ENCODE results near the gene DPEP2.
"Not testable (repeated sequence)": the region's sequence is repeated elsewhere in the genome, so short reads cannot be mapped to it uniquely, and the experiment has no call there.

DPEP2 gene

DNA sequence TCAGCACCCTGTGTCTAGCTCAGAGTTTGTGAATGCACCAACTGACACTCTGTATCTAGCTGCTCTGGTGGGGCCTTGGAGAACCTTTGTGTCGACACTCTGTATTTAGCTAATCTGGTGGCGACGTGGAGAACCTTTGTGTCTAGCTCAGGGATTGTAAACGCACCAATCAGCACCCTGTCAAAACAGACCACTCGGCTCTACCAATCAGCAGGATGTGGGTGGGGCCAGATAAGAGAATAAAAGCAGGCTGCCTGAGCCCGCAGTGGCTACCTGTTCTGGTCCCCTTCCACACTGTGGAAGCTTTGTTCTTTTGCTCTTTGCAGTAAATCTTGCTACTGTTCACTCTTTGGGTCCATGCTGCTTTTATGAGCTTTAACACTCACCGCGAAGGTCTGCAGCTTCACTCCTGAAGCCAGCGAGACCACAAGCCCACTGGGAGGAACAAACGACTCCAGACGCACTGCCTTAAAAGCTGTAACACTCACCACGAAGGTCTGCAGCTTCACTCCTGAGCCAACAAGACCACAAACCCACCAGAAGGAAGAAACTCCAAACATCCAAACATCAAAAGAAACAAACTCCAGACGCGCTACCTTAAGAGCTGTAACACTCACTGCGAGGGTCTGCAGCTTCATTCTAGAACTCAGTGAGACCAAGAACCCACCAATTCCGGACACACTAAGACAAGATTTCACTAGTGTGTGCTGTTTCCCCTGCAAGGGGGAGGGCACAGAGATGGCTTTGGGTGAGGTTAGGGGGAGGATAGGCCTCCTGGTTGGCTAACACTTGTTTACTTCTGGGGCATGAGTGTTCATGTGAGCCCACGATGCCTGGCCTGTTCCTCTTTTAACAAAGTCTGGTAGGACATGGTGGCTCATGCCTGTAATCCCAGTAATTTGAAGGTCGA, at the start of gene DPEP2:
TSS of gene DPEP2 (minus strand) at position 706 of the 910 bp plus-strand sequence. CDS start 6,272 bp downstream, outside the sequence.
- Mint-ChIP-seq H3K4me3 (peak within 1 kb of the TSS; percentile 87), H3K4me1 (ENCODE audit: low read depth) (peaks cover 37% of the 10 kb centered on the region), H3K27ac (peak within 1 kb of the TSS; percentile 85)
- H3K36me3 Mint-ChIP-seq (ENCODE audit: low read depth); H3K9me3 Mint-ChIP-seq; H3K27me3 Mint-ChIP-seq (ENCODE audit: low read depth): not testable (repeated sequence)
- peak; percentile 31 for DNase-seq (ENCODE audit: low spot score)

GRCh38 chr16:68047987-68048386, 48.7 kb upstream of the DPEP2 start:
- peak overlapping the region; percentile 50 for H3K27ac Mint-ChIP-seq
- H3K9me3 Mint-ChIP-seq: no peaks in the 10 kb centered on the region
- DNase-seq (ENCODE audit: low spot score): no peak
- peaks cover 5% of the 10 kb centered on the region for H3K4me1 Mint-ChIP-seq (ENCODE audit: low read depth)
- peaks cover 32% of the 10 kb centered on the region for H3K36me3 Mint-ChIP-seq (ENCODE audit: low read depth)
- no peaks in the 10 kb centered on the region for H3K27me3 Mint-ChIP-seq (ENCODE audit: low read depth)
- no peak overlapping the region for H3K4me3 Mint-ChIP-seq

- H3K27ac Mint-ChIP-seq: no peak overlapping the region
- no peak overlapping the region for H3K4me3 Mint-ChIP-seq
- no peaks in the 10 kb centered on the region for H3K27me3 Mint-ChIP-seq (ENCODE audit: low read depth)
- peaks cover 34% of the 10 kb centered on the region for H3K36me3 Mint-ChIP-seq (ENCODE audit: low read depth)
- no peak for DNase-seq (ENCODE audit: low spot score)
- peaks cover 5% of the 10 kb centered on the region for H3K4me1 Mint-ChIP-seq (ENCODE audit: low read depth)
- H3K9me3 Mint-ChIP-seq: no peaks in the 10 kb centered on the region
Observed at GRCh38 chr16:68046106-68046505, 46.8 kb upstream of the DPEP2 start.

DNA sequence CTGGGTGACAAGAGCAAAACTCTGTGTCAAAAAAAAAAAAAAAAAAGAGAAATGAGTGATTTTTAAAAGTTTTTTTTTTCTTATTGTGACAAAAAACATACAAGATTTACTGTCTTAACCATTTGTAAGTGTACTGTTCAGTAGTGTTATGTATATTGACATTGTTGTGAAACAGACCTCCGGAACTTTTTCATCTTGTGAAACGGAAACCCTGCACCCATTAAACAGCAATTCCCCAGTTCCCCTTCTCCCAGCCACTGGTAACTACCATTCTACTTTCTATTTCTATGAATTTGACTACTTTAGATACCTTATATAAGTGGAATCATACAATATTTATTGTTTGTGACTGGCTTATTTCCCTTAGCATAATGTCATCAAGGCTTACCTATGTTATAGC, 42.5 kb upstream of the DPEP2 start:
- Mint-ChIP-seq H3K27me3 (ENCODE audit: low read depth) (no peaks in the 10 kb centered on the region), H3K9me3 (no peaks in the 10 kb centered on the region), H3K4me3 (no peak overlapping the region), H3K27ac (no peak overlapping the region), H3K4me1 (ENCODE audit: low read depth) (peaks cover 12% of the 10 kb centered on the region), H3K36me3 (ENCODE audit: low read depth) (peaks cover 29% of the 10 kb centered on the region)
- DNase-seq (ENCODE audit: low spot score): no peak

DNA sequence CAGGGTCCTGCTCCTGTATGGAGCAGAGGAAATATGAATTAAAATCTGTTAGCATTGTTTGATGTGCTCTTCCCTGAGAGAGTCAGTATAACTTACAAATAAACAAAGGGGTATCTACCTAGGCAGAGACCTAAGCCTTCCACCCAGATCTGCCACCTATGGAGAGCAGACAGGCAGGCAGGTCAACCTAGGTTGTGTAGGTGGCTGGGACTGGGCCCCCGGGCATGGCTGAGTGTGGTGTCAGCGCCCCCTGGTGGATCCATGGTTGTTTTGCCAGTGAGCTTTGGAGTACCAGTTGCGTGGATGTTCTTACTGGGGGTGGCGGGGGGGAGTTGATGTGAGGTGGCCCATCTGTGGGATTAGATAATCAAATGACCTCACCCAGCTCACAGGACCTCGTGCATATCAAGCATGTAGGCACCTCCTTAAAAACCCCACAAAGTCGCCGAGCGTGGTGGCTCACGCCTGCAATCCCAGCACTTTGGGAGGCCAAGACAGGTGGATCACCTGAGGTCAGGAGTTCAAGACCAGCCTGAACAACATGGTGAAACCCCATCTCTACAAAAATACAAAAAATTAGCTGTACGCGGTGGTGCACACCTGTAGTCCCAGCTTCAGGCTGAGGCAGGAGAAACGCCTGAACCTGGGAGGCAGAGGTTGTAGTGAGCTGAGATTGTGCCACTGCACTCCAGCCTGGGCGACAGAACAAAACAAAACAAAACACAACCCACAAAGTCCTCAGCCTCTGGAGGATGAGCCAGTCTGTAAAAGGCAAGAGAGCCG, 41.4 kb upstream of the DPEP2 start:
- peaks cover 30% of the 10 kb centered on the region for H3K36me3 Mint-ChIP-seq (ENCODE audit: low read depth)
- H3K27me3 Mint-ChIP-seq (ENCODE audit: low read depth): no peaks in the 10 kb centered on the region
- H3K27ac Mint-ChIP-seq: peak overlapping the region; percentile 60
- no peaks in the 10 kb centered on the region for H3K9me3 Mint-ChIP-seq
- DNase-seq (ENCODE audit: low spot score): peak; percentile 81
- peaks cover 11% of the 10 kb centered on the region for H3K4me1 Mint-ChIP-seq (ENCODE audit: low read depth)
- H3K4me3 Mint-ChIP-seq: no peak overlapping the region

DNA sequence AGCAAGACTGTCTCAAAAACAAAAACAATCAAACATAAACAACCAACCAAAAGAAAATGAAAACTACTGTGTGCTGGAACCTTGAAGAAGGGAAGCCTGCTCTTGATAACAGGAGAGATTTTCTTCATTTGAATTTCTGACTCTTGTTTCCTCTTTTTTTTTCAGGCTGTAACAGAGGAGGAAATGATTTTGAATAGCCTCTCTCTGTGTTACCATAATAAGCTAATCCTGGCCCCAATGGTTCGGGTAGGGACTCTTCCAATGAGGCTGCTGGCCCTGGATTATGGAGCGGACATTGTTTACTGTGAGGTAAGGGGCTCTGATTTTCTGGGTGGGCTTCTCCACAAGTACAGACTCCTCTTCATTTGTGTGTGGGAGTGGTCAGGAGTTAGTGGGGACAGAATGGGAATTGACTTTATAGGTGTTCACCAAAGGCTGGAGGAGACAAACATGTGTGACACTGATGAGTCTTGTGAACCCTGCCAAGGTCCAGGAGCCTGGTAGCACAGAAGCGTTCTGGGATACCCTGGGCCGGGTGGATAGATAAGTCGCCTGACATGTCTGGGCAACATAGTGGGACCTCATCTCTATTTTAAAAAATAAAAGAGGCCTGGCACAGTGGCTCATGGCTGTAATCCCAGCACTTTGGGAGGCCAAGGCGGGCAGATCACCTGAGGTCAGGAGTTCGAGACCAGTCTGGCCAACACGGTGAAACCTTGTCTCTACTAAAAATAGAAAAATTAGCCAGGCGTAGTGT, 38.7 kb upstream of the DPEP2 start:
- H3K9me3 Mint-ChIP-seq: no peaks in the 10 kb centered on the region
- H3K4me1 Mint-ChIP-seq (ENCODE audit: low read depth): peaks cover 13% of the 10 kb centered on the region
- H3K4me3 Mint-ChIP-seq: no peak overlapping the region

DNA sequence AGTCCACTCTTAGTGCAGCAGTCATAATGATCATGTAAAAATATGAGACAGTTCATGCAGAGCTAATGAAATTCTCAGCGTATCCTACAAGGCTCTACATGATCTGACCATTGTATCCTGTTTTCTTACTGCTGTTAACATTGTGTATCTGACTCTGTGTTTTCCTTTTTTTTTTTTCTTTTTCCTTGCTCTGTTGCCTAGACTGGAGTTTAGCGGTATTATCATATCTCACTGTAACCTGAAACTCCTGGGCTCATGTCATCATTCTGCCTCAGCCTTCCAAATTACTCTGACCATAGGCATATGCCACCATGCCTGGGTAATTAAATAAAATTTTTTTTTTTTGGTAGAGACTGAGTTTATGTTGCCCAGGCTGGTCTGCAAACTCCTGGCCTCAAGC, 35.9 kb upstream of the DPEP2 start:
- DNase-seq (ENCODE audit: low spot score): no peak
- Mint-ChIP-seq H3K4me1 (ENCODE audit: low read depth) (peaks cover 12% of the 10 kb centered on the region), H3K4me3 (no peak overlapping the region), H3K9me3 (no peaks in the 10 kb centered on the region), H3K27ac (peak overlapping the region; percentile 11), H3K36me3 (ENCODE audit: low read depth) (peaks cover 19% of the 10 kb centered on the region), H3K27me3 (ENCODE audit: low read depth) (no peaks in the 10 kb centered on the region)

More for the DNA sequence above, 38.7 kb upstream of the DPEP2 start:
- Mint-ChIP-seq H3K27me3 (ENCODE audit: low read depth) (no peaks in the 10 kb centered on the region), H3K36me3 (ENCODE audit: low read depth) (peaks cover 28% of the 10 kb centered on the region), H3K27ac (peak overlapping the region; percentile 10)
- no peak for DNase-seq (ENCODE audit: low spot score)

GRCh38 chr16:68033101-68033500, 33.8 kb upstream of the DPEP2 start:
- Mint-ChIP-seq H3K36me3 (ENCODE audit: low read depth) (peaks cover 15% of the 10 kb centered on the region), H3K27me3 (ENCODE audit: low read depth) (no peaks in the 10 kb centered on the region), H3K4me1 (ENCODE audit: low read depth) (peaks cover 9% of the 10 kb centered on the region), H3K4me3 (no peak overlapping the region), H3K9me3 (no peaks in the 10 kb centered on the region), H3K27ac (no peak overlapping the region)
- no peak for DNase-seq (ENCODE audit: low spot score)

GRCh38 chr16:68031951-68032350, 32.7 kb upstream of the DPEP2 start:
- Mint-ChIP-seq H3K27me3 (ENCODE audit: low read depth) (no peaks in the 10 kb centered on the region), H3K4me3 (no peak overlapping the region), H3K4me1 (ENCODE audit: low read depth) (peaks cover 8% of the 10 kb centered on the region), H3K27ac (no peak overlapping the region), H3K9me3 (no peaks in the 10 kb centered on the region), H3K36me3 (ENCODE audit: low read depth) (peaks cover 16% of the 10 kb centered on the region)
- DNase-seq (ENCODE audit: low spot score): no peak

DNA sequence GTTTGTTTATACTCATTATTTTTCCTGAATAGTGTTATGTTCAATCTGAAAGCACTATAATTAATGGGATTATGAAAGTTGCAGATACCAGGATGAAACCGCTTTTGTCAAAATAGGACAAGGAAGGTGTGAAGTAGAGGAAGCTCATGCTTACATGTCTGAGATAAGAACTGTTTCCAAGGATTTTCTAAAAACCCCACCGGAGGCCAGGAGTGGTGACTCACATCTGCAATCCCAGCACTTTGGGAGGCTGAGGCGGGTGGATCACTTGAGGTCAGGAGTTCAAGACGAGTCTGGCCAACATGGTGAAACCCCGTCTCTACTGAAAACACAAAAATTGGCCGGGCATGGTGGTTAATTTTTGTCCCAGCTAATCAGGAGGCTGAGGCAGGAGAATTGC, 30.8 kb upstream of the DPEP2 start:
- not testable (repeated sequence) for H3K4me3 Mint-ChIP-seq; DNase-seq (ENCODE audit: low spot score); H3K27ac Mint-ChIP-seq; H3K27me3 Mint-ChIP-seq (ENCODE audit: low read depth); H3K4me1 Mint-ChIP-seq (ENCODE audit: low read depth); H3K9me3 Mint-ChIP-seq
- H3K36me3 Mint-ChIP-seq (ENCODE audit: low read depth): peaks cover 15% of the 10 kb centered on the region

- H3K4me1 Mint-ChIP-seq (ENCODE audit: low read depth): peaks cover 2% of the 10 kb centered on the region
- peaks cover 13% of the 10 kb centered on the region for H3K36me3 Mint-ChIP-seq (ENCODE audit: low read depth)
- no peak for DNase-seq (ENCODE audit: low spot score)
- H3K27me3 Mint-ChIP-seq (ENCODE audit: low read depth): no peaks in the 10 kb centered on the region
- no peaks in the 10 kb centered on the region for H3K9me3 Mint-ChIP-seq
- H3K4me3 Mint-ChIP-seq: no peak overlapping the region
- no peak overlapping the region for H3K27ac Mint-ChIP-seq
Observed at GRCh38 chr16:68028996-68029395, 29.7 kb upstream of the DPEP2 start.

DNA sequence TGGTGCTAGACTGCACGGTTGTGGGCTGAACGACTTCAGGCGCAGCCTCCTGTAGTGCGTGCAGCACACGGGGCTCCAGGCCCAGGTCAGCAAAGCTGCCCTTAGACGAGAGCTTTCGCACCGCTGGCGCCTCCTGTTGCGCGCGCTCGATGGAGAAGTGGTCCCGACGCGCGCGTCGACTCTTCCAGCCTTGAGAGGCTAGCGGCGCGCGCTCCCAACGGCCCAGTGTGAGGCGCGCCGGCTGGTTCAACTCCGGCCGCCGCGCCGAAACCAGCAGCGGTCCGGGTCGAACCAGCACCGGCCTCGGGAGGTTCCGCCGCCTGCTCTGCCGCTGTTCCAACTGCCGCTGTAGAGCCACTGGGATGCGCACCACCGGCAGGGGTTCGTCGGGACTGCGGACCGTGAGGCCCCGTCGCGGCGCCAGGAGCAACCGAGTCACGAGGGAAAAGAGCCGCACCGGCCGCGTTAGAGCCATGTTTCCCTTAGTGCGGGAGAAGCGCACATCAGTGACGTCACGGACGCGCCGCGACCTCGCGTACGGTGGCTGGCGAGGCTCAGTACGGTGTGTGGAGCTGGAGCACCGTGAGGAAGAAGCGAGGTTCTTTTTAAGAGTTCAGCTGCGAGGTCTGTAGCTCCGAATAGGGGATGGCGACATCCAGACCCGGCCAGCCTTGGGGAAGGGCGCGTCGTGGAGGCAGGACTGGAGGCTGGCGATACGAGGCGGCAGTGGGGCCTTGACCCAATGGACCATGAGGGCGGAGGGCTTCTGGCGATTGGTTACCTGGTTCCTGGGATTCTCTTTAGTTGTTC, 23.6 kb upstream of the DPEP2 start, which contains the start of the genes DDX28 and DUS2:
TSS of gene DDX28 (minus strand) at position 505 of the 810 bp plus-strand sequence. CDS start at position 475, 30 bp downstream.
TSS of gene DUS2 (plus strand) at position 557 of the 810 bp plus-strand sequence. CDS start 14,740 bp downstream, outside the sequence.
- Mint-ChIP-seq H3K4me1 (ENCODE audit: low read depth) (peaks cover 13% of the 10 kb centered on the region), H3K27me3 (ENCODE audit: low read depth) (no peaks in the 10 kb centered on the region), H3K4me3 (peak within 1 kb of the TSS; percentile 100), H3K36me3 (ENCODE audit: low read depth) (peaks cover 19% of the 10 kb centered on the region), H3K27ac (peak within 1 kb of the TSS; percentile 96), H3K9me3 (no peaks in the 10 kb centered on the region)
- DNase-seq (ENCODE audit: low spot score): peak; percentile 94

DNA sequence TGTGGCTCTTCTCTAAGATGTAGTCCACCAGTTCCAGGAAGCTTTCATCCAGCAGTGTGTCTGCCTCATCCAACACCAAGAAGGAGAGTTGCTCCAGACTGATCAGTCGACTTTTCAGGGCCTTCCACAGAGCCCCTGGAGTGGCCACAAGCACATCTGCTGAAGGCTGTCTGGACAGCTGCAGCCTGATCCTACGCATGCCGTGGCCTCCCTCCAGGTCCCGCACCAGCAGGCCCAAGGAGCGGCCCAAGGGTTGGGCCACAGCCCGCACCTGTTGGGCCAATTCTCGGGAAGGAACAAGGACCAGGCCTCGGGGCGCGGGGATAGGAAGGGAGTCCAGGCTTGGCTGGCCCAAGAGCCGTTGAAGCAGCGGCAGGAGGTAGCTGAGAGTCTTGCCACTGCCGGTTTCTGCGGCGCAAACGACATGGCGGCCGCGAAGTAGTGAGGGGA, 23.0 kb upstream of the DPEP2 start:
- peak overlapping the region; percentile 96 for H3K27ac Mint-ChIP-seq
- H3K36me3 Mint-ChIP-seq (ENCODE audit: low read depth): peaks cover 14% of the 10 kb centered on the region
- no peak for DNase-seq (ENCODE audit: low spot score)
- no peaks in the 10 kb centered on the region for H3K9me3 Mint-ChIP-seq
- peaks cover 13% of the 10 kb centered on the region for H3K4me1 Mint-ChIP-seq (ENCODE audit: low read depth)
- peak overlapping the region; percentile 100 for H3K4me3 Mint-ChIP-seq
- no peaks in the 10 kb centered on the region for H3K27me3 Mint-ChIP-seq (ENCODE audit: low read depth)

All from T-helper 2 cell treated with Interferon-gamma antibody and Interleukin-4, amounts not matched to agents 5 μg/mL and 100 μg/mL, for 36 hours (primary cell).